Parathyroid adenoma (tissue), 2 donors: ENCODE data around the gene KIF27.
"Not testable (repeated sequence)": the region's sequence is repeated elsewhere in the genome, so short reads cannot be mapped to it uniquely, and the experiment has no call there.

Experiments
- H2AFZ ChIP-seq: fragments of 300-600 bp; sonication (generic); one replicate; pipeline ENCODE4 v1.7.0; 2017; ENCODE audit warnings: antibody characterized with exemption, mild to moderate bottlenecking
- H3K27ac ChIP-seq: fragments of 300-600 bp; sonication (generic); one replicate; pipeline ENCODE4 v1.7.0; 2017
- H3K27me3 ChIP-seq: fragments of 300-600 bp; sonication (generic); one replicate; pipeline ENCODE4 v1.7.0; 2017; ENCODE audit warnings: low read length; ENCODE audit not compliant: control insufficient read depth, insufficient read depth
- H3K36me3 ChIP-seq: fragments of 300-600 bp; sonication (generic); one replicate; pipeline ENCODE4 v1.7.0; 2017; ENCODE audit warnings: low read length; ENCODE audit not compliant: control insufficient read depth, insufficient read depth
- H3K4me1 ChIP-seq: fragments of 300-600 bp; sonication (generic); one replicate; pipeline ENCODE4 v1.7.0; 2017; ENCODE audit warnings: control low read depth
- H3K4me2 ChIP-seq: fragments of 300-600 bp; sonication (generic); one replicate; pipeline ENCODE4 v1.7.0; 2017; ENCODE audit warnings: low read length
- H3K4me3 ChIP-seq: fragments of 300-600 bp; sonication (generic); one replicate; pipeline ENCODE4 v1.7.0; 2017; ENCODE audit warnings: low read depth, low read length
- H3K79me2 ChIP-seq: fragments of 300-600 bp; sonication (generic); one replicate; pipeline ENCODE4 v1.7.0; 2017; ENCODE audit warnings: control low read depth
- H3K9ac ChIP-seq: fragments of 300-600 bp; sonication (generic); one replicate; pipeline ENCODE4 v1.7.0; 2017; ENCODE audit warnings: mild to moderate bottlenecking
- H3K9me3 ChIP-seq: fragments of 300-600 bp; sonication (generic); one replicate; pipeline ENCODE4 v1.7.0; 2017; ENCODE audit warnings: low read length; ENCODE audit not compliant: control insufficient read depth
- donor health status: primary hyperparathyroidism.

The KIF27 gene

GRCh38 chr9:83881687-83882408 is 39.4 kb downstream of the KIF27 start:
- not testable (repeated sequence) for H3K9me3 ChIP-seq

GRCh38 chr9:83875559-83875958 is 45.7 kb downstream of the KIF27 start:
- not testable (repeated sequence) for H3K9me3 ChIP-seq

More at GRCh38 chr9:83881687-83882408, 39.4 kb downstream of the KIF27 start:
- not testable (repeated sequence) for H3K9ac ChIP-seq, H3K27ac ChIP-seq, H2AFZ ChIP-seq, H3K79me2 ChIP-seq, H3K27me3 ChIP-seq, H3K4me1 ChIP-seq, H3K4me3 ChIP-seq, H3K4me2 ChIP-seq, H3K36me3 ChIP-seq

GRCh38 chr9:83849895-83850294 is 71.3 kb downstream of the KIF27 start:
- not testable (repeated sequence) for H3K27me3 ChIP-seq, H3K36me3 ChIP-seq, H3K4me3 ChIP-seq, H2AFZ ChIP-seq, H3K9ac ChIP-seq, H3K79me2 ChIP-seq, H3K27ac ChIP-seq, H3K4me1 ChIP-seq, H3K9me3 ChIP-seq, H3K4me2 ChIP-seq

More at GRCh38 chr9:83875559-83875958, 45.7 kb downstream of the KIF27 start:
- H3K27me3 ChIP-seq, H3K4me2 ChIP-seq, H3K9ac ChIP-seq, H3K79me2 ChIP-seq, H3K27ac ChIP-seq, H3K4me1 ChIP-seq, H3K36me3 ChIP-seq, H2AFZ ChIP-seq, H3K4me3 ChIP-seq: not testable (repeated sequence)

DNA sequence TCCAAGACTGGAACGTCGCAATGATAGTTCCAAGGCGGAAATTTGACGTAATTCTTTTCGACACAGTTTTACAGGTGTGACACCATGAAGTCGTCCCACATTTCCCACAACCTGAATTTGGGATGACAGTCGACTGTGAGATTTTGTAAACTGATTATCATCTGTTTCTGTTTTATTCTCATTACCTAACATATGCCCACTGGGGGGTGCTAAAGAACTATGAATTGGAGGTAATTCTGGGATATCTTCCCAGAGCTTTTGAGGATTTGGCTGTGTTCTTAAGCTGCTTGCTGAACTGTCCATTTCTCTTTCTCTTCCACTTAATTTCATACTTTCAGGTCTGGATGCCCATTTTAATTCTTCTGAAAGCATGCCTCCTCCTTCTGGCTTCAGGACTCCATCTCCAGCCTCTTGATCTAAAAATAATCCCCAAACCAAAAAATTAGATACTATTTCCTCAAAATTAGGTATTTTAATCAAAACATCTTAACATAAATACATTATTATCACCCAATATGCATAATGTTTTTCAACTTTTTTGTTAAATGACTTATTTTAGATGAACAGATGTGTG is 84.1 kb downstream of the KIF27 start:
- not testable (repeated sequence) for H2AFZ ChIP-seq, H3K9me3 ChIP-seq, H3K9ac ChIP-seq, H3K4me3 ChIP-seq, H3K27ac ChIP-seq, H3K4me2 ChIP-seq, H3K27me3 ChIP-seq, H3K36me3 ChIP-seq, H3K4me1 ChIP-seq, H3K79me2 ChIP-seq

DNA sequence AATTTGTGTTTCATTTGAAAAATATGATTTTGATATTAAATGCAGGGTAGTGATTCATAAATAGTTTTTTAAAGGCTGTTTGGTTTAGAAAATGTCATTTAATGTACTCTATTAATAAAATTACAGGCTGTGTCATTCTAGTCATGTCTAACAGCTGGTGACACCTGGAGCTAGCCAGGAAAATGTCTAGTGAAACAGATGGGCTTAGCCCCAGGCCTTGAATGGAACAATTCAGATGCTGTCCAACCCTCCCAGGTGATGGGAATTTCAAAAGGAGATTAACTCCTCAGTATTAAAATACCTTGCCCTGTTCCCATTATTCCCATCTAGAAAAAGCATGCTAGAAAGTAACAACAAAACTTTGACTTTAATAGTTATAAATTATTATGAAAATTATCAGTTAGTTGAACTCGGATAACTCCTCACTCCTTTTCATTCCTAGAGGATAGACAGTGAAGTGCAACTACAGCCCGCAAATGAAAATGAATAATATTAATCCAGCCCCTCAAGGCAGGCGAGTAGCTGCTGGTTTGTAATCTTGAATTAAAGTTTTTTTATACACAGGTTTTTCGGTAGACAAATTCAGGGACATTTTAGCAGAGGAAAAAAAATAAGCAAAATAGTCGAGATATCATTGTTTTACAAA is 90.7 kb downstream of the KIF27 start:
- not testable (repeated sequence) for H3K9me3 ChIP-seq, H3K27ac ChIP-seq, H3K27me3 ChIP-seq, H3K4me1 ChIP-seq, H3K4me3 ChIP-seq, H3K9ac ChIP-seq, H3K4me2 ChIP-seq, H2AFZ ChIP-seq, H3K79me2 ChIP-seq, H3K36me3 ChIP-seq

DNA sequence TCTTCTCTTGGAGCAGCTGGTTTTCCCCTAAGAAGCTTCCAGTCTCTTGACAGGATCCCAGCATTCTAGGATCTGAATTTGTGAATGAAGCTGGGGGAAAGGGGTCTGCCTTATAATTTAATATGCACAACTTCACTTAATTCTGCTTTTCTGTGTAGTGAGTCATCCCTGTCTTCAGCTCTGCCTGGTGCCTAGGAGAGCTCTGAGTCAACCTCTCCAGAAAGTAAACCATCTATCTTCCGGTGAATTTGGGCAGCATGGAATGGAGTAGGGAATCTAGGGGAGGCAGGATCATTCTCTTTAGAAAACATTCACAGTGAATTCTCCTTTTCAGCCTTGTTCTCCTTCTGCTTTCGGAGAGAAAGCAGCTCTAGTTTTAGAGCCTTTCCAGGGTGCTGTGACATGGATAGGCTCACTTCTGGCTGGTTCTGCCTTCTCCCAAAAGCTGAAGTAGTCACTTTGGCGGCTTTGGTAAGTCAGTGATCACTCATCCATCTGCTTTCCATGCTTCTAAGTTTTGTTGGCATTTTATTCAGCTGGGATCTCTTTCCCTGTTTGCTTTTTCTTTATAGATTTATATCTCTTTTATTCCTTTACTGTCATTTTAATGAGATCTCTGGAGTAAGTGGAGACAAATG is 96.1 kb downstream of the KIF27 start:
- not testable (repeated sequence) for H3K36me3 ChIP-seq, H3K4me2 ChIP-seq, H2AFZ ChIP-seq

GRCh38 chr9:83817356-83818278 is 103.6 kb downstream of the KIF27 start, which contains the start of gene GKAP1:
GKAP1 (minus strand) TSS chr9:83817769; CDS start chr9:83806517, 11,252 bp downstream.
- peak within 1 kb of the TSS; percentile 59 for H3K4me2 ChIP-seq
- not testable (repeated sequence) for H3K36me3 ChIP-seq, H3K27me3 ChIP-seq, H3K9ac ChIP-seq, H3K9me3 ChIP-seq, H3K4me1 ChIP-seq, H3K79me2 ChIP-seq
- H2AFZ ChIP-seq = peak within 1 kb of the TSS; percentile 75
- peak within 1 kb of the TSS; percentile 53 for H3K4me3 ChIP-seq
- H3K27ac ChIP-seq = peak within 1 kb of the TSS; percentile 74

More for the DNA sequence above, 96.1 kb downstream of the KIF27 start:
- not testable (repeated sequence) for H3K9ac ChIP-seq, H3K27ac ChIP-seq, H3K4me3 ChIP-seq, H3K9me3 ChIP-seq, H3K4me1 ChIP-seq, H3K79me2 ChIP-seq, H3K27me3 ChIP-seq

DNA sequence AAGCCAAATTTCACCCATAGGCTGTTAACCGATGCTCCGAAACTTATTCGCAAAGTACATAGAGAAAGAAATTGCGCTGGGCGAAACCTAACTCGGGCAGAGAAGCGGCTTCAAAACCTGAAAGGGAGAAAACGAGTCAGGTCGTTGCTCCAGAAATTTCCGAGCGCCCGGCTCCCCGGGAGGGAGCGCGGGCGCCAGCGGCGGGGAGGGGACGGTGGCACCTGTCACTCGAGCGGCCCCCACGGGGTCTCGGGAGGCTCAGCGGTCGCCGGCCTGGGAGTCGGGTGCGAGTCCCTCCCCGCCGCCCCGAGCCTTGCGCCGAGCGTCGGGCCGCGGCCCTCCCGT is 104.2 kb downstream of the KIF27 start:
- Histone ChIP-seq H3K4me3 (peak overlapping the region; percentile 53), H2AFZ (peak overlapping the region; percentile 75), H3K27ac (peak overlapping the region; percentile 74), H3K4me2 (peak overlapping the region; percentile 59)
- not testable (repeated sequence) for H3K9me3 ChIP-seq, H3K36me3 ChIP-seq, H3K4me1 ChIP-seq, H3K27me3 ChIP-seq, H3K79me2 ChIP-seq, H3K9ac ChIP-seq

GRCh38 chr9:83815120-83815519 is 106.1 kb downstream of the KIF27 start:
- not testable (repeated sequence) for H3K27ac ChIP-seq, H3K79me2 ChIP-seq, H3K4me1 ChIP-seq, H3K36me3 ChIP-seq, H3K9ac ChIP-seq, H3K4me3 ChIP-seq, H3K4me2 ChIP-seq, H2AFZ ChIP-seq, H3K9me3 ChIP-seq, H3K27me3 ChIP-seq

- not testable (repeated sequence) for H3K4me1 ChIP-seq, H3K9me3 ChIP-seq, H2AFZ ChIP-seq, H3K4me2 ChIP-seq, H3K79me2 ChIP-seq, H3K27ac ChIP-seq, H3K9ac ChIP-seq, H3K27me3 ChIP-seq, H3K36me3 ChIP-seq, H3K4me3 ChIP-seq
Measured at GRCh38 chr9:83809213-83809612, 112.0 kb downstream of the KIF27 start.
